MM.1S (cell line): ENCODE data around the gene FANCE.

Experiments used
- EZH2 ChIP-seq: fragments of 300-600 bp; sonication (generic); optimal IDR thresholded peaks from 2 replicates; pipeline ENCODE3; 2017; ENCODE audit warnings: low read depth, mild to moderate bottlenecking, antibody characterized with exemption, low read length, mixed read lengths
- EZH2phosphoT487 ChIP-seq: fragments of 300-600 bp; sonication (generic); IDR thresholded peaks from 2 replicates; pipeline ENCODE4 v1.6.1; 2018; ENCODE audit warnings: antibody characterized with exemption, low read length
- TF ChIP-seq, protein P1 (sequence below): fragments of 300-600 bp; sonication (generic); IDR thresholded peaks from 2 replicates; pipeline ENCODE4 v1.5.1; 2016; ENCODE audit warnings: antibody characterized with exemption, low read length, mixed read lengths

DNA sequence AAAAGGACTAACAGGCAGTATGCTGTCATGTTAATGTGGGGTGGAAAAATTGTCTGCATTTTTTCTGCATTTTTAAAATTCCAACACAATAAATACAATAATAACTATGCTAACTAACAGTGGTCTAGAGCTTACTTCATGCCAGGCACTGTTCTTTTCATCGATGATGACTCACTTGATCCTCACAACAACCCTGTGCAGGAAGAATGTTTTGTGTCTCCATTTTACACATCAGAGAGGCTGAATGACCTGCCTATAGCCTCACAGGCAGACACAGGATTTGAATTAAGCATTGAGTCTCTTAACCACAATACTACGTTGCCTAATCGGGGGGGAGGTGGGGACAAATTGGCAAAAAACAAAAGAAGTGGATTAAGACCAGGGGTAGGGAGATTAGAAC, 26.9 kb upstream of the FANCE start:
- TF ChIP-seq, protein P1, sequence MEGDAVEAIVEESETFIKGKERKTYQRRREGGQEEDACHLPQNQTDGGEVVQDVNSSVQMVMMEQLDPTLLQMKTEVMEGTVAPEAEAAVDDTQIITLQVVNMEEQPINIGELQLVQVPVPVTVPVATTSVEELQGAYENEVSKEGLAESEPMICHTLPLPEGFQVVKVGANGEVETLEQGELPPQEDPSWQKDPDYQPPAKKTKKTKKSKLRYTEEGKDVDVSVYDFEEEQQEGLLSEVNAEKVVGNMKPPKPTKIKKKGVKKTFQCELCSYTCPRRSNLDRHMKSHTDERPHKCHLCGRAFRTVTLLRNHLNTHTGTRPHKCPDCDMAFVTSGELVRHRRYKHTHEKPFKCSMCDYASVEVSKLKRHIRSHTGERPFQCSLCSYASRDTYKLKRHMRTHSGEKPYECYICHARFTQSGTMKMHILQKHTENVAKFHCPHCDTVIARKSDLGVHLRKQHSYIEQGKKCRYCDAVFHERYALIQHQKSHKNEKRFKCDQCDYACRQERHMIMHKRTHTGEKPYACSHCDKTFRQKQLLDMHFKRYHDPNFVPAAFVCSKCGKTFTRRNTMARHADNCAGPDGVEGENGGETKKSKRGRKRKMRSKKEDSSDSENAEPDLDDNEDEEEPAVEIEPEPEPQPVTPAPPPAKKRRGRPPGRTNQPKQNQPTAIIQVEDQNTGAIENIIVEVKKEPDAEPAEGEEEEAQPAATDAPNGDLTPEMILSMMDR, result no peak
- no peak for TF ChIP-seq EZH2
- no peak for TF ChIP-seq EZH2phosphoT487
